ENCODE data around the gene FFAR3.
"Not testable (repeated sequence)": the region's sequence is repeated elsewhere in the genome, so short reads cannot be mapped to it uniquely, and the experiment has no call there.

Gene FFAR3

GRCh38 chr19:35350591-35350990, 7.7 kb upstream of the FFAR3 start:
- no peak for DNase-seq (ENCODE audit: low read depth)

GRCh38 chr19:35351411-35352176, 6.7 kb upstream of the FFAR3 start:
- DNase-seq (ENCODE audit: low read depth), result no peak

DNA sequence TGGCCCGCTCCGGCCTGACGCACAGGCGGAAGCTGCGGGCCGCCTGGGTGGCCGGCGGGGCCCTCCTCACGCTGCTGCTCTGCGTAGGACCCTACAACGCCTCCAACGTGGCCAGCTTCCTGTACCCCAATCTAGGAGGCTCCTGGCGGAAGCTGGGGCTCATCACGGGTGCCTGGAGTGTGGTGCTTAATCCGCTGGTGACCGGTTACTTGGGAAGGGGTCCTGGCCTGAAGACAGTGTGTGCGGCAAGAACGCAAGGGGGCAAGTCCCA, 6.1 kb upstream of the FFAR3 start:
- DNase-seq (ENCODE audit: low read depth), result no peak

GRCh38 chr19:35352448-35353304, 5.6 kb upstream of the FFAR3 start:
- peak; percentile 35 for DNase-seq (ENCODE audit: low read depth)

- DNase-seq (ENCODE audit: low read depth), result no peak
These were observed 4.6 kb upstream of the FFAR3 start for GRCh38 chr19:35353635-35354034.

DNA sequence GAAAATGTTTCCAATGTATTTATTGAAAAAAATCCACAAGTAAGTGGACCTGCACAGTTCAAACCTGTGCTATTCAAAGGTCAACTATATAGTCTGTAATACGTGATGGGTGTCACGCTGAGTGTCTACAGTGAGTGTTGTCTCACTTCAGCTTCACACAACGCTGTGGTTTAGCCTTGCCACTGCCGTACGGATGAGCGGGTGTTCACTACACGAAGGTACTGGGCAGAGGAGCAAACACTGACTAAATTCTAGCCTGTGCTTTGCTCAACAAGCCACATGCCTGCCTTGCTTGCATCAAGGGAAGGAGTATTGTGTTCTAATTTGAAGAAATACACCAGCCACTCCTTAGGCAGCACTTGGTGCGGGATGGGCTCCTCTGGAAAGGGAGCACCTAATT, 3.4 kb upstream of the FFAR3 start:
- DNase-seq (ENCODE audit: low read depth), result no peak

- no peak for DNase-seq (ENCODE audit: low read depth)
These were observed 2.3 kb upstream of the FFAR3 start for GRCh38 chr19:35355791-35356460.

- not testable (repeated sequence) for DNase-seq (ENCODE audit: low read depth)
These were observed 574 bp downstream of the FFAR3 start for GRCh38 chr19:35358834-35359233.

GRCh38 chr19:35359395-35359794, 1.1 kb downstream of the FFAR3 start:
- not testable (repeated sequence) for DNase-seq (ENCODE audit: low read depth)

DNA sequence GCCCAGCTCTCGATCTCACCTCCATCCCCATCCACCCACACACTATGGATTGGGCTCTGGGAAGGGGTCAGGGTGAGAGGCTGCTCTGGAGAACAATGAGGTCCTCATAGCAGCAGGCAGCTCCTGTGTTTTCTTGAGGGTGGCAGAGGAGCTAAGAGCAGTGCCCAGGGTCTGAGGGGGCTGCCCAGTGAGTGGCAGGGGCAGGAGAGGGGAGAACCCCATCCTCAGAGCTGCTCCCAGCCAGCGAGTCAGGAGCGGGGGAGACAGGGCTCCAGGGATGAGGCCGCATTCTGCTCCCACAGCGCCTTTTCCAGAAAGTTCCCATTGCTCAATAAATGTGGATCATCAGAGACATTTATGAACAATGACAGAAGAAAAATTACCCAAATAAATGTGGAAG, 1.8 kb downstream of the FFAR3 start:
- not testable (repeated sequence) for DNase-seq (ENCODE audit: low read depth)

GRCh38 chr19:35360880-35361420, 2.7 kb downstream of the FFAR3 start:
- DNase-seq (ENCODE audit: low read depth), result no peak

DNA sequence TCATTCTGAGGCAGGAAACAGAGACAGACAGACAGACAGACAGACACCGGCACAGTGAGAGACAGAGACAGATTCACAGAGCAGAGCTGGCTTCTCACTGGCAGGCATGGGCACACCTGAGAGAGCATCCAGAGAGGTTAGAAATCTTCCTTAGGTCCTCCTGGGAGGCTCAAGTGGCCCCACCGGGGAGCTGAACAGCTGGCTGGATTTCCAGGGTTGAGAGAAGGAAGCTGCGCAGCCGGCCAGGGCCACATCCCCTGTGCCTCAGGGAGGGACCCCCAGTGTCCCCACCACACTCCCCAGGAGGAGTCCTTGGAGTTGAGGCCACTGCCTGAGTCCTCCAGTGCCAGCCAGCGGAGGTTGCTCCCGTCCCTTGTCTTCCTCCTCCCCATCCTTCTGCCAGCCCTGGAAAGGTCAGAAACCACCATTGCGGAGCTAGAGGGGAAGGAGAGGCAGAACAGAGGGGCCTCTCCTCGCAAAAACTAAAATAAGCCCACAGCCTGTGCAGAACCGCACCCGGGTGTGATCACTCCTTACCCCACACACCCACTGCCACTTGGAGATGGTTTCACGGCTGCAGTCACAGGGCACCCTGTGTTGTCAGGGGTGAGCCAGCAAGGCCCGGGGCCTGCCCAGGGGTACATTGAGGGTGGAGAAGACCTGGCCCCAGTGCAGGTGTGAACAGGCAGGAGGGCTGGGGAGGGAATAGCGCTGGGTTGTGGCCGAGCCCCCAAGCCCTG, 4.2 kb downstream of the FFAR3 start:
- DNase-seq (ENCODE audit: low read depth), result no peak

DNA sequence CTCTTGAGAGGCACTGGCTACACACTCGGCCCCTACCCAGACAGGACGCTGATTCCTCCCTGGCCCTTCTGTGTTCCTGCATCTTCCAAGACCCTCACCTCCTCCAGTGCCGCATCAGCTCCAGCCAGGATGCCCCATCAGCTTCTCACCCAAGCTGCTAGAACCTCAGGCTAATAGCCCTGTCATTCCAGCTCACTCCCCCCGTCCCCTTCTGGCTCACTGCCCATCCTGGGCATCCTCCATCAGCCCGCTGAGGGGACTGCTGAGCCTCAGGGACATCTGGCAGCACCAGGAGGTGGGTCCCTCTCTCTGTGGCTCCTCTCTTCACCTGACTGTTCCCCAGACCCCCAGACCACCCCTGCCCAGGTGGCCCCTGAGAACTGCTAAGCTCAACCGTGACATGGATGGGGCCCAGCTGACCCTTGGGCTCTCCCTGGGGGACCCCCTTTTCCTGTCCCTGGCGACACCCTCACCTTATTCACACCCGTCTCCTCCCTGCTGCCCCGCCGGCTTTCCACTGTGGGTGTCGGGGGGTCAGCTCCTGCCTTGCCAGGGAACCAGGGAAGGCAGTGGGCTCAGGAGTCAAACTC, 4.8 kb downstream of the FFAR3 start:
- DNase-seq (ENCODE audit: low read depth), result no peak

- DNase-seq (ENCODE audit: low read depth), result no peak
These were observed 5.6 kb downstream of the FFAR3 start for GRCh38 chr19:35363711-35364425.

- no peak for DNase-seq (ENCODE audit: low read depth)
These were observed 7.0 kb downstream of the FFAR3 start for GRCh38 chr19:35365303-35365702.

DNA sequence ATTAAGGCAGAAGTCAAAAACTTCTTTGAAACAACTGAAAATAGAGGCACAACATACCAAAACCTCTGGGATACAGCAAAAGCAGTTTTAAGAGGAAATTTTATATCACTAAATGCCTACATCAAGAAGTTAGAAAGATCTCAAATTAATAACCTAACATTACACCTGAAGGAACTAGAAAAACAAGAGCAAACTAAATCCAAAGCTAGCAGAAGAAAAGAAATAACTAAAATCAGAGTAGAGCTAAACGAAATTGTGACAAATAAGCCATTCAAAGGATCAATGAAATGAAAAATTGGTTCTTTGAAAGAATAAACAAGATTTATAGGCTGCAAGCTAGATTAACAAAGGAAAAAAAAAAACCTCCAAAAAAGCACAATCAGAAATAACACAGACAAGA, 10.1 kb downstream of the FFAR3 start:
- DNase-seq (ENCODE audit: low read depth), result no peak

DNA sequence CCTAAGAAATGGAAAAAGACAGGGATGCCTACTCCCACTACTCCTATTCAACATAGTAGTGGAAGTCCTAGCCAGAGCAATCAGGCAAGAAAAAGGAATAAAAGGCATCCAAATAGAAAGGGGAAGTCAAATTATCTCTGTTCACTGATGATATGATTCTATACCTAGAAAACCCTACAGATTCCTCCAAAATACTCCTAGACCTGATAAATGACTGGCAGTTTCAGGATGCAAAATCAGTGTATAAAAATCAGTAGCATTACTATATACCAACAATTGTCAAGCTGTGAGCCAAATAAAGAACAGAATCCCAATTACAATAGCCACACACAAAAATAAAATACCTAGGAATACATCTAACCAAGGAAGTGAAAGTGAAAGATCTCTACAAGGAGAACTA, 11.3 kb downstream of the FFAR3 start:
- no peak for DNase-seq (ENCODE audit: low read depth)

DNA sequence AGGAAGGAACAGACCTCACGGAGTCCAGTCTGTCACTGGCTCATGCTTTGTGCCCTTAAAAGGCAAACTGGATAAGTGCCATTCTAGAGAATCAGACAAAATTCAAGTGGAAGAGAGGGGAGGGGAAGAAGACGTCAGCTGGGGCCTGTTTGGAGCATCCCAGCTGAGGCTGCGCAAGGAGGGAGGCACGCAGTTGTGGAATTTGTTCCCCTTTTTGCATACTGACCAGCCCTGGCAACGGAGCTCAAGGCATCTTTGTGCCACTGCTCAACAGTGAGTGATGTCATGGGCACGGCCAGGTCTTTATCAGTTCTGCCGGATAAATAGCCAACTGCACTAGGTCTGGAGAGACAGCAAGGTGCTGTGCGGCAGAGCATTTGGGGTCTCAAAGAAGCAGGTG, 12.5 kb downstream of the FFAR3 start, which contains the start of gene GPR42:
Gene GPR42 (plus strand): TSS at position 347 of the 400 bp plus-strand sequence. CDS start 292 bp downstream, outside the sequence.
- no peak for DNase-seq (ENCODE audit: low read depth)

GRCh38 chr19:35373492-35373891, 15.2 kb downstream of the FFAR3 start:
- DNase-seq (ENCODE audit: low read depth), result no peak

GRCh38 chr19:35374031-35374430, 15.8 kb downstream of the FFAR3 start:
- DNase-seq (ENCODE audit: low read depth), result not testable (repeated sequence)
